A673 (cell line): ENCODE measurements around the gene TARP.
"Not testable (repeated sequence)": the region's sequence is repeated elsewhere in the genome, so short reads cannot be mapped to it uniquely, and the experiment has no call there.

Source experiments
- BruUV-seq: library from RNA; stranded (reverse); fragments of 400-500 nt; replicated peaks from 2 replicates; lab custom pipeline; 2021; lab: Mats Ljungman, UMichigan
- CTCF ChIA-PET: fragments of 300-600 bp; sonication (Branson Sonifier 250); formaldehyde crosslinking; loops from one replicate; lab custom pipeline; 2022; ENCODE audit warnings: antibody characterized with exemption; lab: Charles Lee
- POLR2A ChIA-PET: fragments of 300-600 bp; sonication (Branson Sonifier 250); formaldehyde crosslinking; loops from one replicate; lab custom pipeline; 2022; ENCODE audit warnings: antibody characterized with exemption; ENCODE audit not compliant: low non-redundant PET; lab: Charles Lee
- DNase-seq: peaks from one replicate; pipeline ENCODE4 v3.0.0-alpha.2; 2015; ENCODE audit warnings: low spot score
- H3K27ac ChIP-seq: fragments of 200-600 bp; sonication (generic); 2 replicates; pipeline ENCODE4 v1.5.1; 2016; ENCODE audit warnings: mixed run types, low read depth, mild to moderate bottlenecking, mixed read lengths, antibody characterized with exemption, low read length; ENCODE audit not compliant: poor library complexity, severe bottlenecking
- H3K27me3 ChIP-seq: fragments of 200-600 bp; sonication (generic); replicated peaks from 2 replicates; pipeline ENCODE4 v1.6.1; 2017; ENCODE audit warnings: mixed run types, low read depth, mild to moderate bottlenecking, mixed read lengths, antibody characterized with exemption, low read length; ENCODE audit not compliant: insufficient read depth, poor library complexity
- H3K36me3 ChIP-seq: fragments of 200-600 bp; sonication (generic); 2 replicates; pipeline ENCODE4 v1.6.1; 2016; ENCODE audit warnings: mixed run types, mild to moderate bottlenecking, mixed read lengths, antibody characterized with exemption, low read length; ENCODE audit not compliant: insufficient read depth, poor library complexity, severe bottlenecking
- H3K4me1 ChIP-seq: fragments of 200-600 bp; sonication (generic); 2 replicates; pipeline ENCODE4 v1.6.1; 2017; ENCODE audit warnings: mixed run types, mild to moderate bottlenecking, mixed read lengths, antibody characterized with exemption, low read length; ENCODE audit not compliant: insufficient read depth, poor library complexity, severe bottlenecking
- H3K4me3 ChIP-seq: fragments of 200-600 bp; sonication (generic); 2 replicates; pipeline ENCODE4 v1.5.1; 2016; ENCODE audit warnings: low read depth, mixed run types, mild to moderate bottlenecking, mixed read lengths, low read length; ENCODE audit not compliant: poor library complexity, severe bottlenecking
- H3K9me3 ChIP-seq: fragments of 200-600 bp; sonication (generic); 2 replicates; pipeline ENCODE4 v1.6.1; 2016; ENCODE audit warnings: mixed run types, low read depth, mild to moderate bottlenecking, mixed read lengths, antibody characterized with exemption, low read length; ENCODE audit not compliant: poor library complexity, severe bottlenecking
- CTCF ChIP-seq: fragments of 300-800, 200-600 bp; sonication (generic); conservative IDR thresholded peaks from 2 replicates; pipeline ENCODE4 v1.5.1; 2017; ENCODE audit warnings: low read depth, mild to moderate bottlenecking, antibody characterized with exemption, low read length, moderate library complexity, mixed read lengths
- EZH2 ChIP-seq: fragments of 200-600 bp; sonication (generic); IDR thresholded peaks from 2 replicates; pipeline ENCODE4 v1.6.1; 2017; ENCODE audit warnings: borderline replicate concordance, low read depth, mild to moderate bottlenecking, mixed read lengths, antibody characterized with exemption, low read length; ENCODE audit not compliant: poor library complexity, severe bottlenecking
- intact Hi-C: fragments of 100-400 bp; cut with micrococcal nuclease; formaldehyde crosslinking; loops from one replicate; pipeline ENCODE4 v1.10.0; 2022; ENCODE audit not compliant: unreplicated experiment

TARP gene

GRCh38 chr7:38235606-38236005 lies 37.8 kb downstream of the TARP start:
- POLR2A ChIA-PET = no interaction called here
- Histone ChIP-seq H3K4me1 (no peaks in the 10 kb centered on the region), H3K9me3 (no peaks in the 10 kb centered on the region), H3K27ac (no peak overlapping the region), H3K36me3 (no peaks in the 10 kb centered on the region), H3K27me3 (no peaks in the 10 kb centered on the region), H3K4me3 (no peak overlapping the region)
- no peak for TF ChIP-seq CTCF
- TF ChIP-seq EZH2 = no peak
- no TSS peak for BruUV-seq
- intact Hi-C loops = no loop called here
- CTCF ChIA-PET = no interaction called here
- no peak for DNase-seq

- CTCF ChIA-PET, DNase-seq, H3K27me3 ChIP-seq, H3K9me3 ChIP-seq, intact Hi-C loops, H3K27ac ChIP-seq, H3K4me3 ChIP-seq, H3K4me1 ChIP-seq, H3K36me3 ChIP-seq, POLR2A ChIA-PET, BruUV-seq: not testable (repeated sequence)
These were observed 38.7 kb downstream of the TARP start for GRCh38 chr7:38234759-38235158.

- no peak overlapping the region for H3K27ac ChIP-seq
- H3K4me3 ChIP-seq = no peak overlapping the region
- no peaks in the 10 kb centered on the region for H3K27me3 ChIP-seq
- no peaks in the 10 kb centered on the region for H3K4me1 ChIP-seq
- intact Hi-C loops = no loop called here
- TF ChIP-seq CTCF = no peak
- TF ChIP-seq EZH2 = no peak
- CTCF ChIA-PET = no interaction called here
- BruUV-seq = no TSS peak
- POLR2A ChIA-PET = no interaction called here
- peaks cover 5% of the 10 kb centered on the region for H3K36me3 ChIP-seq
- no peak for DNase-seq
- no peaks in the 10 kb centered on the region for H3K9me3 ChIP-seq
These were observed 40.7 kb downstream of the TARP start for GRCh38 chr7:38232502-38233366.
